Measurements from ENCODE around the gene TPPP3.
"Not testable (repeated sequence)": the region's sequence is repeated elsewhere in the genome, so short reads cannot be mapped to it uniquely, and the experiment has no call there.

TPPP3 gene

DNA sequence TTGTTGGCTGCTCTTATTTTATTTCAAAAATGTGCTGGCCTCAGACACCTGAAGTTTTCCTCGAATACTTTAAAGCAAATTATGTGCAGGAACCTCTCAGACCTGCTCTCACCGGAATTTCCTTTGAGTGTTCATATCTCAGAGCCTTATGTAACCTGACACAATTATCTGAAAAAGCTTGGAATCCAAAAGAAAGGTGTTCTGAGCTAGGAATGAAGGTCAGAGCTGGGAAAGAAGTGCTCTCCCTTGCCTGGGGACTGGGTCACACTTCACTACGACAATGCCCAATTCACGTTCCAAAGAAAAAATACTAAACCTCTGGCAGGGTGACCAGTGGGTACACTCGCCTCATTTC, 30.9 kb upstream of the TPPP3 start:
- peaks cover 44% of the 10 kb centered on the region for H3K4me1 ChIP-seq (ENCODE audit: control insufficient read depth, low read depth, low read length)
- no peaks in the 10 kb centered on the region for H3K36me3 ChIP-seq (ENCODE audit: control insufficient read depth, low read depth, low read length)
- peak overlapping the region; percentile 60 for H3K9ac ChIP-seq (ENCODE audit: low read length)
- H3K4me3 ChIP-seq (ENCODE audit: low read length), result peak overlapping the region; percentile 46
- peak overlapping the region; percentile 94 for H3K27ac ChIP-seq (ENCODE audit: low read length)
- no peaks in the 10 kb centered on the region for H3K9me3 ChIP-seq (ENCODE audit: control insufficient read depth, low read depth, low read length)
- peaks cover 9% of the 10 kb centered on the region for H3K27me3 ChIP-seq (ENCODE audit: control insufficient read depth, insufficient read depth, low read length)

DNA sequence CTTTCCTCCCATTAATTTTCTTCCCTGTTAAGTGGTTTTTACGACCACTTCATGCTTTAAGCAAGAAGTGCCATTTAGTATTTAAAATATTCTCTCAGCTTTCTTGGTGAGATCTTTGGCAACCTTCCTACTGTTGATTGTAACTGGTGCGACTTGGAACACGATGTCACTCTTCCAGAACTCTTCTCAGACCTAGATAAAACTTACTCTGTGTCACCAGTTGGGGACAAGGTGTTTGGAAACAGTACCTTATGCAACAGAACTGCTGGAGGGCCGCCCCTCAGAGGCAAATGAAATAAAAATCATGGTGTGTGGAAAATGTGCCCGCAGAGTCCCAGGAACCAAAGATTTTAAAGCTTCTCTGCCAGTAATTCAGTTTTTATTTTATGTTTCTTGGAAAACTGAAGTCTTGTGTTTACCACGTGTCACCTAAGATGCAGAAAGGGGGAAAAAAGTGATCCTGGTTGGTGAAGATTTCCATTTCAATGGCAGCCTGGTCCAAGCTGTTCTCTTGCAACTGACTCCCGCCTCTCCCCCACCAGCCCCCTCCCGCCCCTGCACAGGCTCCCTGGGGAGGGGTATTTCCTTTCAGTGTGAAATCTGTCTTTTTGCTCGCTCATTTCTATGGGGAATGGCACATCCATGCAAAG, 30.4 kb upstream of the TPPP3 start:
- Histone ChIP-seq H3K27me3 (ENCODE audit: control insufficient read depth, insufficient read depth, low read length) (peaks cover 4% of the 10 kb centered on the region), H3K4me1 (ENCODE audit: control insufficient read depth, low read depth, low read length) (peaks cover 44% of the 10 kb centered on the region), H3K4me3 (ENCODE audit: low read length) (peak overlapping the region; percentile 46), H3K9me3 (ENCODE audit: control insufficient read depth, low read depth, low read length) (no peaks in the 10 kb centered on the region), H3K36me3 (ENCODE audit: control insufficient read depth, low read depth, low read length) (no peaks in the 10 kb centered on the region), H3K9ac (ENCODE audit: low read length) (peak overlapping the region; percentile 60), H3K27ac (ENCODE audit: low read length) (peak overlapping the region; percentile 94)

DNA sequence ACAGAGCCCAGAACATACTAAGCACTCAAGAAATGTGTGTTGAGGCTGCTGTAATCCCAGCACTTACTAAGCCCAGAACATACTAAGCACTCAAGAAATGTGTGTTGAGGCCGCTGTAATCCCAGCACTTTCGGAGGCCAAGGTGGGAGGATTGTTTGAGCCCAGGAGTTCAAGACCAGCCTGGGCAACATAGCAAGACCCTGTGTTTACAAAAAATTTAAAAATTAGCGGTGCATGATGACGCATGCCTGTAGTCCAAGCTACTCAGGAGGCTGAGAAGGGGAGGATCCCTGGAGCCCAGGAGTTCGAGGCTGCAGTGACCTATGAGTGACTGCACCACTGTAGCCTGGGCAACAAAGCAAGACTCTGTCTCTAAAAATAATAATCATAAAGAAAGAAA, 29.7 kb upstream of the TPPP3 start:
- Histone ChIP-seq H3K9ac (ENCODE audit: low read length) (no peak overlapping the region), H3K27me3 (ENCODE audit: control insufficient read depth, insufficient read depth, low read length) (no peaks in the 10 kb centered on the region), H3K4me3 (ENCODE audit: low read length) (no peak overlapping the region), H3K9me3 (ENCODE audit: control insufficient read depth, low read depth, low read length) (no peaks in the 10 kb centered on the region), H3K27ac (ENCODE audit: low read length) (no peak overlapping the region), H3K36me3 (ENCODE audit: control insufficient read depth, low read depth, low read length) (no peaks in the 10 kb centered on the region), H3K4me1 (ENCODE audit: control insufficient read depth, low read depth, low read length) (peaks cover 38% of the 10 kb centered on the region)

DNA sequence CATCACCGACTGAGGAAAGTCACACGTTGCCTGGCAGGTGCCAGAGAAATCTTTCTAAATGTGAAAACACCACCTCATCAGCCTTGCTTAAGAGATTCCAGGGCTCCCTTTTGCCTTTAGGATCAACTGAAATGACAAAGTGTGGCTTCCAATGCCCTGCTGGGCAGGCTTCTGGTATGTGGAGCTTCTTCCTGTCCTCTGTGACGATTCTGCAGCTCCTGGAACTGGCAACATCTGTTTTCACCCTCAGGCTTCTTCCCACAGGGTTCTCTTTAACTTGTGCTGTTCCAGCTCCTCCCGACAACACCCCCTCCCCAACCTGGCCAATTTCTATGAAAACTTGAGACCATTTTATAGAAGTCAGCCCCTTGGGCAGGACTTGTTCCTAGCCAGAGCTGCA, 27.7 kb upstream of the TPPP3 start:
- no peak overlapping the region for H3K27ac ChIP-seq (ENCODE audit: low read length)
- H3K4me1 ChIP-seq (ENCODE audit: control insufficient read depth, low read depth, low read length), result peaks cover 40% of the 10 kb centered on the region
- H3K27me3 ChIP-seq (ENCODE audit: control insufficient read depth, insufficient read depth, low read length), result no peaks in the 10 kb centered on the region
- no peaks in the 10 kb centered on the region for H3K9me3 ChIP-seq (ENCODE audit: control insufficient read depth, low read depth, low read length)
- no peak overlapping the region for H3K9ac ChIP-seq (ENCODE audit: low read length)
- H3K4me3 ChIP-seq (ENCODE audit: low read length), result no peak overlapping the region
- no peaks in the 10 kb centered on the region for H3K36me3 ChIP-seq (ENCODE audit: control insufficient read depth, low read depth, low read length)

DNA sequence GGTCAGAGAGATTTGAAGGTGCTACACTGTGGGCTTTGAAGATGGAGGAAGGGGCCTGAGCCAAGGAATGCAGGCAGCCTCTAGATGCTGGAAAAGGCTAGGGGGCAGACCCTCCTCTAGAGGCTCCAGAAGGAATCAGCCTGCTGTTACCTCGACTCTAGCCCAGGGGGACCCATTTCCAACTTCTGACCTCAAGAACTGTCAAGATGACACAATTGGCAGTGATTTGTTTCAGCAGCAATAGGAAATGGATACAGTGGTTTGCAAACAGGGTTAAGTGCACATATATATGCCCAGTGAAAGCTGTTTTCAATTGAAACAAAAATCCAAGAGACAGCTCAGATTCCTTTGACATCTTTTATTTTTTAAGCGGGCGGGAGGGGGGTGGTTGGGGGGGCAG, 26.6 kb upstream of the TPPP3 start:
- Histone ChIP-seq H3K36me3 (ENCODE audit: control insufficient read depth, low read depth, low read length) (no peaks in the 10 kb centered on the region), H3K4me3 (ENCODE audit: low read length) (no peak overlapping the region), H3K9me3 (ENCODE audit: control insufficient read depth, low read depth, low read length) (no peaks in the 10 kb centered on the region), H3K27ac (ENCODE audit: low read length) (no peak overlapping the region), H3K4me1 (ENCODE audit: control insufficient read depth, low read depth, low read length) (peaks cover 32% of the 10 kb centered on the region), H3K27me3 (ENCODE audit: control insufficient read depth, insufficient read depth, low read length) (no peaks in the 10 kb centered on the region), H3K9ac (ENCODE audit: low read length) (no peak overlapping the region)

DNA sequence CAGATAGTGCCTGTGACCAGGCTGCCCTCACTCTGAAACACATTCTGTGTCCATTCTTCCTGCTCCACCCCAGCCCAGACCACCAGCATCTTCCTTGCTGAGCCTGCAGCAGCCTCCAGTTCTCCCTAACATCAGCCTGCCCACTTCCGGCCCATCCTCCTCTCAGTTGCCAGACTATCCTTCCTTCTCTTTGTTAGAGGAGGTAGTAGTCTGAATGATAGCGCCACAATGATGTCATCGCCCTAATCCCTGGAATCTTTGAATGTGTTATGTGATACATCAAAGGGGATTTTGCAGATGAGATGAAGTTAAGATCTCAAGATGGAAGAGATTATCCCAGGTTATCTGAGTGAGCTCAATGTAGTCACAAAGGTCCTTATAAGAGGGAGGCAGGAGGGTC, 26.2 kb upstream of the TPPP3 start:
- Histone ChIP-seq H3K4me3 (ENCODE audit: low read length) (no peak overlapping the region), H3K9me3 (ENCODE audit: control insufficient read depth, low read depth, low read length) (no peaks in the 10 kb centered on the region), H3K36me3 (ENCODE audit: control insufficient read depth, low read depth, low read length) (no peaks in the 10 kb centered on the region), H3K4me1 (ENCODE audit: control insufficient read depth, low read depth, low read length) (peaks cover 30% of the 10 kb centered on the region), H3K9ac (ENCODE audit: low read length) (no peak overlapping the region), H3K27ac (ENCODE audit: low read length) (no peak overlapping the region), H3K27me3 (ENCODE audit: control insufficient read depth, insufficient read depth, low read length) (no peaks in the 10 kb centered on the region)

DNA sequence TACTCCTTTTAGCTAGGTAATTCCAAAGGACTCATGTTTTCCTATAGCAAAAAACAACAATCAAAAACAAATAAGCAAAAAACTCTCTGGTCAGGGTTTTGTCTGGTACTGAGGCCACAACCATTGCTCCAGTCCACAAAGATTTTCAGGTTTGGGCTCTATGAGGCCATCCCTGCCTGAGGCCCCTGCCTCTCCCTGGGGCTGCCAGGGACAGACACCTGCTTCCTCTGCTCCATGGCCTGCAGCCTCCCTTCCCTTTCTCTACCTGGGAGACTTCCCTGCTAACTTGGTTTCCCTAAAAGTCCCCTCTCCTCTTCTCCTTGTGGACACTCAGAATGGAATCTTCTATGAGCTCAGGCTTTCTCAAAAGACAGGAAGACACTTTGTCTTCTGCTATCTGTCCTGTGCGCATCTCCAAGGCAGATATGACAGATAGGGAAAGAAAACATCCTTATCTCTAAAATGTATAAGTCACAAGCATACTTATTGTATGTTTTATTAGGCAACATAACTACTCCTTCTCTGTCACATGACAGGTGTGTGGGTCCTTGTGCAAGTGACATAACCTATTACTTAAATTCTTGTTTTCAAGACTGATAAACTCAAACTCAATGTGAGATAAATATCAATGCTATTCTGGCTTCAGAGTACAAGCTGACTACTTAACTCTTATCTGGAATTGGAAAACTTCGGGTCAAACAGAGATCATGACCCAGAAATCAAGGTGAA, 24.2 kb upstream of the TPPP3 start:
- H3K4me3 ChIP-seq (ENCODE audit: low read length), result no peak overlapping the region
- H3K9ac ChIP-seq (ENCODE audit: low read length), result no peak overlapping the region
- no peak overlapping the region for H3K27ac ChIP-seq (ENCODE audit: low read length)
- no peaks in the 10 kb centered on the region for H3K27me3 ChIP-seq (ENCODE audit: control insufficient read depth, insufficient read depth, low read length)
- no peaks in the 10 kb centered on the region for H3K36me3 ChIP-seq (ENCODE audit: control insufficient read depth, low read depth, low read length)
- no peaks in the 10 kb centered on the region for H3K9me3 ChIP-seq (ENCODE audit: control insufficient read depth, low read depth, low read length)
- peaks cover 20% of the 10 kb centered on the region for H3K4me1 ChIP-seq (ENCODE audit: control insufficient read depth, low read depth, low read length)

DNA sequence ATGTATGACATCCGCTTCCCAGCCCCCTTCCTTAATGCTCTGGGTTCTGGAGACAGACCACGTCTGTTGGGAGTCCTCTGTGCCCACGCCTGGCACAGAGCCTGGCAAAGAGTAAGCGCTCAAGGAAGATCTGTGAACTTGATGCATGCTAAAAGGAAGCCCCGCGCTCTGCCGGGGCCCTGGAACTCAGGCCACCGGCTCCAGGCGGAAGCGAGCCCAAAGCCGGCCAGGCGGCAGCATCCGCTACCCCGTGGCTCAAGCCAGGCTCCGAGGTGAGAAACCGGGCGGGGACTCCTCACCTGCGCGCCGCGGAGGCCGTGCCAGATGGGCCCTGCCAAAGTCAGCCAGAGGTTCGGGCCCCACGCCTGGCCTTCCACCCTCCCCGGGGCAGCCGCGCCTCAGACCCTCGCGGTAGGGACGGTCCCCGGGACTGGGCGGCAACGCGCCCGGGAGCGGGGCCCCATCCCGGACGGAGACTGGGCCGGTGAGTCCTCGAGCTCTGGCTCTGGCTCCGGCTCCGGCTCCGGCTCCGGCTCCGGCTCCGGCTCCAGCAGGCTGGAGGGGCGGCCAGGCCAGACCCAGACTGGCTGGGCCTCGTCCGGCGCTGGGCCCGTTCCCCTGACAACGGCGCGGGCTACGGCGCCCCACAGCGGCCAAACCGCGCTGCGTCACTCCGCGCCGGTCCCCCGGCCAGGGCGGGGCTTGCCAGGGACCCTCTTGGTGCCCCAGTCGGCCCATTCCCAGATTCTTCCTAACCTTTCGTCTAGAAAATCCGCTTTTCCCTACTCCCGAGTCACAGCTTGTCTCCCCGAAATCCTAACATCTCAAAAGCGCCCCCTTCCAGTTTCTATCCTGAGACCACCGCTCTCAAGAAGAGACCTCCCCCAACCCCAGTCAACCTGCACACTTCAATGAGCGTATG, 22.8 kb upstream of the TPPP3 start, which contains the start of gene ZDHHC1:
Gene ZDHHC1, minus strand, starts transcription at position 606 of the 922 bp plus-strand sequence. CDS start 8,702 bp downstream, outside the sequence.
- Histone ChIP-seq H3K4me3 (ENCODE audit: low read length) (peak within 1 kb of the TSS; percentile 69), H3K9ac (ENCODE audit: low read length) (peak within 1 kb of the TSS; percentile 61), H3K27me3 (ENCODE audit: control insufficient read depth, insufficient read depth, low read length) (no peaks in the 10 kb centered on the region), H3K9me3 (ENCODE audit: control insufficient read depth, low read depth, low read length) (no peaks in the 10 kb centered on the region), H3K27ac (ENCODE audit: low read length) (no peak within 1 kb of the TSS), H3K36me3 (ENCODE audit: control insufficient read depth, low read depth, low read length) (no peaks in the 10 kb centered on the region), H3K4me1 (ENCODE audit: control insufficient read depth, low read depth, low read length) (peaks cover 17% of the 10 kb centered on the region)

DNA sequence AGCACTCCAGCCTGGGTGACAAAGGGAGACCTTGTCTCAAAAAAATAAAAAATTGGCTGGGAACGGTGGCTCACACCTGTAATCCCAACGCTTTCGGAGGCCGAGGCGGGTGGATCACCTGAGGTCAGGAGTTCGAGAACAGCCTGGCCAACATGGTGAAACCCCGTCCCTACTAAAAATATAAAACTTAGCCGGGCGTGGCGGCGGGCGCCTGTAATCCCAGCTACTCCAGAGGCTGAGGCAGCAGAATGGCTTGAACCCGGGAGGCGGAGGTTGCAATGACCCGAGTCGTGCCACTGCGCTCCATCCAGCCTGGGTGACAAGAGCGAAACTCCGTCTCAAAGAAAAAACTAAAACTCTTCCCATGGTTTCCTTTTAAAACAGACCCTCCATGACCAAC, 22.1 kb upstream of the TPPP3 start:
- H3K27me3 ChIP-seq (ENCODE audit: control insufficient read depth, insufficient read depth, low read length); H3K36me3 ChIP-seq (ENCODE audit: control insufficient read depth, low read depth, low read length); H3K27ac ChIP-seq (ENCODE audit: low read length); H3K9me3 ChIP-seq (ENCODE audit: control insufficient read depth, low read depth, low read length): not testable (repeated sequence)
- H3K4me1 ChIP-seq (ENCODE audit: control insufficient read depth, low read depth, low read length), result peaks cover 17% of the 10 kb centered on the region
- H3K9ac ChIP-seq (ENCODE audit: low read length), result peak overlapping the region; percentile 61
- H3K4me3 ChIP-seq (ENCODE audit: low read length), result peak overlapping the region; percentile 69

DNA sequence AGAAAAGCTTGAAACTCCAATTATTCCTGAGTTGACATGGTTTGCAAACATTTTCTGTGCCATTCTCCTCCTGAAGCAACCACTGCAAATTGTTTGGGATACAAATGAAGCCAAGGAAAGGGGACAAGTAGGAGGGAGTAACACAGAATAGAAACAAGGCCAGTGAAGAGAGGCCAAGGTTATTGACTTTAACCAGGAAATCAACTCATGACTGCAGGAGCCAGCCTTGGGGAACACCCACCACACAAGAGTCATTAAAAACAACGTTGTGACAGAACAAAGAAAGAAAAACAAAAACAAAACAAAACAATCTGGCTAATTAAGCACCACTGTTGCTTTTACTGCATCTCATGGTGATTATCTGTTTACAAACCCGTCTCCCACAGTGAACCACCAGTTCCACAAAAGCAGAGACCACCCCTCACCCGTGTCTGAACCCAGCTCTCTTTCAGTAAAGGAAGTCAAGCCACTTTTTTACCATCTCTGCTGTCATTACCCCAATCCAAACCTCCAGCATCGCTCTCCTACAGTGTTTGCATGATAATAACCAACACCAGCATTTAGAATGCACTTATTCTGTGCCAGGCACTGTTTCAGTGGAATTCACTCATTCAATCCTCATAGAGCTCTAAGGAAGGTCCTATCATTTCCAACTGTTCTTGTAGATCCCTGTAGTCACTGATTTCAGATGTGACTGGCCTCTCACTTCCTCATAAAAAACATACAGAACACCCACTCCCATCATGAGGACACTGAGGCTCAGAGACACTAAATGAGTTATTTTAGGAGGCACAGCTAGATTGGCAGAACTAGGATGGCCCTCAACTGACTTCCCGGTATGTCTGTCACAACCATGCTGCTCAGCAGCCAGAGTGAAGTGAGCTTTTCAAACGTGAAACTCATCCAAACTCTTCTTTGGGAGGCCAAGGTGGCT, 20.9 kb upstream of the TPPP3 start:
- no peaks in the 10 kb centered on the region for H3K9me3 ChIP-seq (ENCODE audit: control insufficient read depth, low read depth, low read length)
- no peak overlapping the region for H3K27ac ChIP-seq (ENCODE audit: low read length)
- H3K27me3 ChIP-seq (ENCODE audit: control insufficient read depth, insufficient read depth, low read length), result no peaks in the 10 kb centered on the region
- H3K9ac ChIP-seq (ENCODE audit: low read length), result no peak overlapping the region
- peaks cover 16% of the 10 kb centered on the region for H3K4me1 ChIP-seq (ENCODE audit: control insufficient read depth, low read depth, low read length)
- H3K36me3 ChIP-seq (ENCODE audit: control insufficient read depth, low read depth, low read length), result no peaks in the 10 kb centered on the region
- no peak overlapping the region for H3K4me3 ChIP-seq (ENCODE audit: low read length)

DNA sequence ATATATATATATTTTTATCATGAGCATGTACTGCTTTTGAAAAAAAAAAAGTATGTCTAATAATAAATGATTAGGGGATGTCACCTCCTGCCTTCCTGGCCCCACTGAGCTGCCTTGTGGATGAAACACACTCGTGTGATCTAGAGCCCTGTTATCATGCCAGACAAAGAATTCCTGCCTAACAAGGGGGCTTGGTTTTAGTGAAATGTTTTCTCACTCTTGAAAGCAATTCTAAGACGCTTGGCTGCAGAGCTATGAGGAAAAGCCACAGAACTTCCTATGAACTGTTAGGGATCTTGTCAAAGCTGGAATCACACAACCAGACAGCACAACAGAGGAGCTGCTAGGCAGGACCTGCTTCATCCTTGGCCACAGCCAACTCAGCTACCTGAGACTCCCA, 19.0 kb upstream of the TPPP3 start:
- H3K9me3 ChIP-seq (ENCODE audit: control insufficient read depth, low read depth, low read length), result no peaks in the 10 kb centered on the region
- no peak overlapping the region for H3K27ac ChIP-seq (ENCODE audit: low read length)
- H3K27me3 ChIP-seq (ENCODE audit: control insufficient read depth, insufficient read depth, low read length), result no peaks in the 10 kb centered on the region
- H3K4me3 ChIP-seq (ENCODE audit: low read length), result no peak overlapping the region
- peaks cover 21% of the 10 kb centered on the region for H3K4me1 ChIP-seq (ENCODE audit: control insufficient read depth, low read depth, low read length)
- no peaks in the 10 kb centered on the region for H3K36me3 ChIP-seq (ENCODE audit: control insufficient read depth, low read depth, low read length)
- no peak overlapping the region for H3K9ac ChIP-seq (ENCODE audit: low read length)
